ENCODE results near the gene GIT1.

Gene GIT1

GRCh38 chr17:29557739-29558116 lies 31.7 kb downstream of the GIT1 start:
- Mint-ChIP-seq H3K4me1 (peaks cover 20% of the 10 kb centered on the region), H3K36me3 (peaks cover 1% of the 10 kb centered on the region), H3K27me3 (no peaks in the 10 kb centered on the region), H3K27ac (no peak overlapping the region), H3K4me3 (no peak overlapping the region), H3K9me3 (no peaks in the 10 kb centered on the region)

GRCh38 chr17:29557085-29557738 lies 32.2 kb downstream of the GIT1 start:
- Mint-ChIP-seq H3K36me3 (peaks cover 1% of the 10 kb centered on the region), H3K4me1 (peaks cover 15% of the 10 kb centered on the region), H3K27ac (no peak overlapping the region), H3K27me3 (no peaks in the 10 kb centered on the region), H3K9me3 (no peaks in the 10 kb centered on the region), H3K4me3 (no peak overlapping the region)

- no peak overlapping the region for H3K27ac Mint-ChIP-seq
- no peaks in the 10 kb centered on the region for H3K27me3 Mint-ChIP-seq
- H3K4me1 Mint-ChIP-seq = peaks cover 11% of the 10 kb centered on the region
- no peaks in the 10 kb centered on the region for H3K9me3 Mint-ChIP-seq
- peaks cover 1% of the 10 kb centered on the region for H3K36me3 Mint-ChIP-seq
- no peak overlapping the region for H3K4me3 Mint-ChIP-seq
Measured at GRCh38 chr17:29555840-29556239, 33.6 kb downstream of the GIT1 start.

DNA sequence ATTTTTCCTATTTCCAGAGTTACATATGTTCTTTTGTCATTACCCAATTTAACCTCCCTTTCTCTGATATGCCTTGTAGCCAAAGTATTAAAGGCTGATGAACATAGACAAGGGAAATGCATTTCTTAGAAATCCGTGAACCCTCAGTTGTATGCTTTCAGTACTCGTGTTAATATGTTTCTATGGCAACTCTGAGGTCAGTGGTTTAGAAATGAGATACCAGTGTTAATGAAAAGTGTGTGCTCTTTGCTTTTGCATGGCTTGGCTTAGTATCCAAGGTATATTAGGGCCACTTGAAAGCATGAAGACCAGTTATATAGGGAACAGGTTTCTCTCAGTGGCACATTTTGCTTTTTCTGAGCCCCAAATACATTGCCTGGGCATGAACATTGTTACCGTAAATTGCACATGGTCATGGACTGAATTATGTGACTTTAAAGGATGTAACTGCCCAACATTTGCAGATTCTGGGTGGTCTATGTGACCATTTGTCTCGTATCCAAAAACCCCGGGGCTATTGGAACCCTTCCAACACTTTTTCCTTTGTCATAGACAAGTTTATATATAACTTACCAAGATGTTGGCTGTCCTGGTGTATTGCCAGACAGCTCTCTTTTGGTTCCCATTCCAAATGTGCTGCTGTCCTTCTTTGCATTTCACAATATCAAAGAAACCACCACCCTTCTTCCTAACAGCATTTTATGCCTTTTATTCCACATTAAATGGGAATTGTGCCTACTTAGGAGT lies 40.1 kb downstream of the GIT1 start:
- Mint-ChIP-seq H3K27me3 (no peaks in the 10 kb centered on the region), H3K36me3 (no peaks in the 10 kb centered on the region), H3K4me3 (no peak overlapping the region), H3K27ac (no peak overlapping the region), H3K9me3 (no peaks in the 10 kb centered on the region), H3K4me1 (no peaks in the 10 kb centered on the region)

DNA sequence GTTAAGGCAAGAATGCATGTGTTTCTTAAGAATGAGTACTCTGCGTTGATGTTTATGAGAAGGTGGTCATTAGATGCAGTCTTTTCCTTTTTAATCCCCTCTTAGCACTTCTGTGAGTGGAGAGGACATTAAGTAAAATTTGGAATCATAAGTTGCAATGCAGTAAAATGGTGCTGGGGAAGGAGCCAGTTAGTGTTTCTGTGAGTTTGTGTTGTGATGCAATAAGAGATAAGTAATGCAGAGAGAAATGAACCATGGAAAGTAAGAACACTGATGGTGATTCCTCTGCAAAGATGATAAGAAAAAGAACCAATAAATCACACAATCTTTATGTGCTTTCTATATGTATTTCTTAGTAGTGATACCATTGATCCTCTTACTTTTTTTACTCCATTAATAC lies 42.6 kb downstream of the GIT1 start:
- Mint-ChIP-seq H3K36me3 (peaks cover 5% of the 10 kb centered on the region), H3K27me3 (no peaks in the 10 kb centered on the region), H3K9me3 (no peaks in the 10 kb centered on the region), H3K4me1 (no peaks in the 10 kb centered on the region), H3K4me3 (no peak overlapping the region), H3K27ac (no peak overlapping the region)

GRCh38 chr17:29546085-29546484 lies 43.4 kb downstream of the GIT1 start:
- peaks cover 5% of the 10 kb centered on the region for H3K36me3 Mint-ChIP-seq
- no peaks in the 10 kb centered on the region for H3K27me3 Mint-ChIP-seq
- no peaks in the 10 kb centered on the region for H3K4me1 Mint-ChIP-seq
- no peak overlapping the region for H3K4me3 Mint-ChIP-seq
- H3K27ac Mint-ChIP-seq = no peak overlapping the region
- no peaks in the 10 kb centered on the region for H3K9me3 Mint-ChIP-seq

DNA sequence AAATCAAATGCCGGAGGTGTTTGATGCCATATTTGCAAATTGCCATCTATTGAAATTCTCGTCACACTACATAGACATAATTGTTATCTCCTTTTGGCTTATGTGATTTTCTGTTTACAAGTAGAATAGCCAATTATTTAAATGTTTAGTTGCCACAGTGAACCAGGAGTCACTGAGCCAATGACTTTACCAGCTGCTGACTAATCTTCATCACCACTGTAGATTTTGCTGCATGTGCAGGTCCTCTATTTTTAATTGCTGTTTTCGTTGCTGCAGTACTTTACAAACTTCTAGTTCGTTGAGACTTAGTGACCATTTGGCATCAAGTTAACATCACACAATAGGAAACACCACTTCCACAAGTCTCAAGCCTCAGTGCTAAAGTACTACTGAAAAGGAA lies 45.4 kb downstream of the GIT1 start:
- Mint-ChIP-seq H3K4me3 (no peak overlapping the region), H3K27me3 (no peaks in the 10 kb centered on the region), H3K4me1 (no peaks in the 10 kb centered on the region), H3K27ac (no peak overlapping the region), H3K36me3 (peaks cover 8% of the 10 kb centered on the region), H3K9me3 (no peaks in the 10 kb centered on the region)

GRCh38 chr17:29533976-29534375 lies 55.5 kb downstream of the GIT1 start:
- no peaks in the 10 kb centered on the region for H3K27me3 Mint-ChIP-seq
- H3K4me3 Mint-ChIP-seq = no peak overlapping the region
- no peak overlapping the region for H3K27ac Mint-ChIP-seq
- no peaks in the 10 kb centered on the region for H3K9me3 Mint-ChIP-seq
- H3K4me1 Mint-ChIP-seq = no peaks in the 10 kb centered on the region
- H3K36me3 Mint-ChIP-seq = peaks cover 9% of the 10 kb centered on the region

GRCh38 chr17:29526322-29526721 lies 63.1 kb downstream of the GIT1 start:
- H3K4me1 Mint-ChIP-seq = no peaks in the 10 kb centered on the region
- H3K27ac Mint-ChIP-seq = no peak overlapping the region
- peaks cover 3% of the 10 kb centered on the region for H3K36me3 Mint-ChIP-seq
- no peaks in the 10 kb centered on the region for H3K27me3 Mint-ChIP-seq
- H3K4me3 Mint-ChIP-seq = no peak overlapping the region
- no peaks in the 10 kb centered on the region for H3K9me3 Mint-ChIP-seq

DNA sequence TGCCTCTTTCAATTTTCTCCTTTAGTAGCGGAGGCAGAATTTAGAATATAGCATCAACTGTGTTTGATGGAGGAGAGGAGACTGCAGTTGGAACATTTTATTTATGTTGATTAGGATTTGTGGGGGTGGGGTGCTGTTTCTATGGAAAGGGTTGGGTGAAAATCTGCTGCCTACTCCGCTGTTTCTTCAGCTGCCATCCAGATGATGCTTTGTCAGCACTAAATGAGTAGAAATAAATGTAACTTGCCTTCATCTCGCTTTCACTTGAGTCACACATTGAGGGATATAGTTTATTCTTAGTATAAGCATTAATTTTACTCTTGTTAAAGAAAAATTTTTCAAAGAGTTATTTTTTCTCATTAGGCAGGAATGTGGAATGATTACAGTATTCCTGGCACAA lies 64.8 kb downstream of the GIT1 start:
- H3K4me1 Mint-ChIP-seq = no peaks in the 10 kb centered on the region
- peaks cover 2% of the 10 kb centered on the region for H3K36me3 Mint-ChIP-seq
- H3K9me3 Mint-ChIP-seq = no peaks in the 10 kb centered on the region
- no peak overlapping the region for H3K4me3 Mint-ChIP-seq
- H3K27ac Mint-ChIP-seq = no peak overlapping the region
- H3K27me3 Mint-ChIP-seq = no peaks in the 10 kb centered on the region

Measured in activated naive CD4-positive, alpha-beta T cell treated with anti-CD3 and anti-CD28 coated beads, Interleukin-2, amount 50 U/mL, for 24 hours (primary cell).